Measurements from ENCODE around the gene NAE1.

GRCh38 chr16:66810391-66810790 lies 20.4 kb downstream of the NAE1 start:
- TF ChIP-seq CTCF (IDR thresholded peaks at IDR 0.05), result no peak
- TF ChIP-seq POLR2A (IDR thresholded peaks at IDR 0.05), result no peak
